Loucy (cell line): ENCODE measurements around the gene RNASEL.

ENCODE experiments used
- EZH2phosphoT487 ChIP-seq: fragments of 200-600 bp; IDR thresholded peaks from 2 replicates; pipeline ENCODE4 v1.6.1; 2018; ENCODE audit warnings: antibody characterized with exemption, mild to moderate bottlenecking, moderate library complexity, borderline replicate concordance
- TF ChIP-seq, protein P1 (sequence below): fragments of 200-600 bp; sonication (generic); conservative IDR thresholded peaks from 2 replicates; pipeline ENCODE4 v1.5.1; 2014; ENCODE audit warnings: mild to moderate bottlenecking, antibody characterized with exemption, low read length

DNA sequence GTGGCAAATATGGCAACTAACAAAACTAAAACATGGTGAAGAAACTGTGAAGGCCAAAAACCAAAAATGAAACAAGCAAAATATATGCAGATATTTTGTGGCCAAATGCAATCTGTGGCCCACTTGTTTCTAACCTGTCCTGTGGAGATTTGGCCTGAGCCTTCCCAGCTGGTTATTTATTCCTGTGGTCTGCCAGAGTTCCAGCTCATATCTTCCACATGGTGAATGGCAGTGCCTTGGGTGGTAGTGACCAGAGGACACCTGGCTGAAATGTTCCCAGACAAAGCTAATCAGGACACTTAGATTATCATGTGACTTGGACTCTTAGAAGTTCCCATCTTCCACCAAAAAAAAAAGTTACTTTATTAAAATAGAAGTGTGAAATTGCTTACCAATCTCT, 39.7 kb downstream of the RNASEL start:
- TF ChIP-seq, protein P1, sequence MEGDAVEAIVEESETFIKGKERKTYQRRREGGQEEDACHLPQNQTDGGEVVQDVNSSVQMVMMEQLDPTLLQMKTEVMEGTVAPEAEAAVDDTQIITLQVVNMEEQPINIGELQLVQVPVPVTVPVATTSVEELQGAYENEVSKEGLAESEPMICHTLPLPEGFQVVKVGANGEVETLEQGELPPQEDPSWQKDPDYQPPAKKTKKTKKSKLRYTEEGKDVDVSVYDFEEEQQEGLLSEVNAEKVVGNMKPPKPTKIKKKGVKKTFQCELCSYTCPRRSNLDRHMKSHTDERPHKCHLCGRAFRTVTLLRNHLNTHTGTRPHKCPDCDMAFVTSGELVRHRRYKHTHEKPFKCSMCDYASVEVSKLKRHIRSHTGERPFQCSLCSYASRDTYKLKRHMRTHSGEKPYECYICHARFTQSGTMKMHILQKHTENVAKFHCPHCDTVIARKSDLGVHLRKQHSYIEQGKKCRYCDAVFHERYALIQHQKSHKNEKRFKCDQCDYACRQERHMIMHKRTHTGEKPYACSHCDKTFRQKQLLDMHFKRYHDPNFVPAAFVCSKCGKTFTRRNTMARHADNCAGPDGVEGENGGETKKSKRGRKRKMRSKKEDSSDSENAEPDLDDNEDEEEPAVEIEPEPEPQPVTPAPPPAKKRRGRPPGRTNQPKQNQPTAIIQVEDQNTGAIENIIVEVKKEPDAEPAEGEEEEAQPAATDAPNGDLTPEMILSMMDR = no peak
- no peak for TF ChIP-seq EZH2phosphoT487
